GM19468 (cell line): ENCODE data around the gene LAIR1.
"Not testable (repeated sequence)": the region's sequence is repeated elsewhere in the genome, so short reads cannot be mapped to it uniquely, and the experiment has no call there.

ENCODE experiments used
- ATAC-seq: cut with Tn5 transposase; IDR thresholded peaks from one replicate; pipeline ENCODE4 v1.9.1; 2021; ENCODE audit warnings: mild to moderate bottlenecking, moderate library complexity, moderate number of reproducible peaks; ENCODE audit not compliant: unreplicated experiment; ENCODE audit errors: extremely low read depth

The LAIR1 gene

GRCh38 chr19:54322295-54322694 is 42.4 kb downstream of the LAIR1 start:
- not testable (repeated sequence) for ATAC-seq

DNA sequence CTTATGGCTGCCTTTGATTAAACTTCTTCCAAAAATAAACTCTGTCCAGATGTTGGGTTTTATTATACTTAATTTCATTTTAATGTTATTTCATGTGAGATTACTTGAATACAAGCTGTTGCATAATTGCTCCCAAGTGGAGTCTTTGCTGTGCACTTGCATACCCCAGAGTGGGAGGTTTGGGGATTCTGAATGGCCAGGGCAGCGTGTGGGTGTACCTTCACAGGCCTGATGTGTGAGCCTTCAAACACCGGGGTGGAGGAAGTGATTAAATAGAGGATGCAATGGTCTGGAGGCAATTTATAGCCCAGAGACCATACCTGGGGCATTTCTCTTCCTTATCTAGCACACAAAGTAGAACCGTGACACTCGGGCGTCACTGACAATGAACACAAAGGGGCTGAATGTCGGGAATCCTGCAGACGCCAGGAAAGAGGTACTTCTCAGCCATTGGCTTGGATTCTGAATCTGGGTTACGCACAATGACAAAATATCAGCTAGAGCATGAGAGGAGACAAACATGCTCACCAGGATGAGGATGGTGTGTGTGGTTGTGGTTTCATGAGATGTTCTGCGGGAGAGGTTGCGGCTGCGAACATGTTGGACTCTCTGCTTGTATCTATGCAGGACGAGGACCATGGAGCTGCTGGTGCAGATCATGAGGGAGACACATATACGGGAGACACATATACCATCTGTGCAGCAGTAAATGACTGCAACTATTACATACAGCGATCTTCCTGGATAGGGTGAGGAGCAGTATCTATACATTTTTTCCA is 44.6 kb downstream of the LAIR1 start:
- ATAC-seq, result no peak

DNA sequence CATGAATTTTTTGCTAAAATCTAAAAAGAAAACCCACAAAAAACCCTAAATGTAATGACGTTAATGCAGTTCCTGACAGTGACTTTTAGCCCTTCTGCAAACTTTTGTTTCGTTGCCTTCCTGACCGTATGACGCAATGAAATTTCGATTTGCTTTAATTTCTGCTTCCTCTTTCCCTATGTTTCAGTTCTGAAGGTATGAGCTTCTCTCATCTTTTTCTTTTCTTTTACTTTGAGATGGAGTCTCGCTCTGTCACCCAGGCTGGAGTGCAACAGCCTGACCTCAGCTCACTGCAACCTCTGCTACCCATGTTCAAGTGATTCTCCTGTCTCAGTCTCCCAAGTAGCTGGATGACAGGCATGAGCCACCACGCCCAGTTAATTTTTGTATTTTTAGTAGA is 45.7 kb downstream of the LAIR1 start:
- ATAC-seq, result no peak

GRCh38 chr19:54317965-54318240 is 46.8 kb downstream of the LAIR1 start:
- no peak for ATAC-seq

GRCh38 chr19:54317108-54317964 is 47.4 kb downstream of the LAIR1 start:
- no peak for ATAC-seq

DNA sequence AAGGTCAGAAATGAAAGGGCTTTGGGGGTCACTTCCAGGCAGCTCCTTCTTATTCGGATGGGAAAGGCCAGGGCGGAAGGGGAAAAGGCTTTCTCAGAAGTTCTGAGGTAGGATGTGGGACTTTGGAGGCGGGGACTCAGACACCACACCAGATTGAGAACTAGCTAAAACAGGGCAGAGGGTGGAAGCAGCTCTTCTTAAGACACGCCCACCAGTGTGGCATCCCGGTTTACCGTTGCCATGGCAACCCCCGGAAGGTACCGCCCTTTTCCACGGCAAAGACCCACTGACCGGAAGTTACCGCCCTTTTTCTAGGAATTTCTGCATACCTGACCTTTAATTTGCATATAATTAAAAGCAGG is 48.0 kb downstream of the LAIR1 start:
- no peak for ATAC-seq

DNA sequence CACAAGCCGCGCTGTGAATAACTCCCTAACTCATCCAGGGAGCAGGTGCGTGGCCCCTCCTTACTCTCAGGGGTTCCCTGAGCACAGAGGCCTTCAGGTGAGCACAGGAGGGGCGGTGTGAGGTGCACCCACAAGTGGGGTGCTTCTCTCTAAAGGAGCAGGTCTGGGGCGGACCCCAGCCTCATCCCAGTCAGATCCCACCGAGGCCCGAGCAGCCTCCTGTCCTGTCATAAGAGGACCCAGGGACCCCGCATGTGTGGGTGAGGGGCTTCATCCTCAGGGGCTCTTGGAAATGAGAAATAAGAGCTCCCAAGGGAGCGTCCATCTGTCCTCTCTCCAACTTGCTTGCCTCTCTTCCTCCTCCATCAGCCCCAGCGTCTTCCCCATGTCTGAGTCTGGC is 48.8 kb downstream of the LAIR1 start:
- no peak for ATAC-seq

DNA sequence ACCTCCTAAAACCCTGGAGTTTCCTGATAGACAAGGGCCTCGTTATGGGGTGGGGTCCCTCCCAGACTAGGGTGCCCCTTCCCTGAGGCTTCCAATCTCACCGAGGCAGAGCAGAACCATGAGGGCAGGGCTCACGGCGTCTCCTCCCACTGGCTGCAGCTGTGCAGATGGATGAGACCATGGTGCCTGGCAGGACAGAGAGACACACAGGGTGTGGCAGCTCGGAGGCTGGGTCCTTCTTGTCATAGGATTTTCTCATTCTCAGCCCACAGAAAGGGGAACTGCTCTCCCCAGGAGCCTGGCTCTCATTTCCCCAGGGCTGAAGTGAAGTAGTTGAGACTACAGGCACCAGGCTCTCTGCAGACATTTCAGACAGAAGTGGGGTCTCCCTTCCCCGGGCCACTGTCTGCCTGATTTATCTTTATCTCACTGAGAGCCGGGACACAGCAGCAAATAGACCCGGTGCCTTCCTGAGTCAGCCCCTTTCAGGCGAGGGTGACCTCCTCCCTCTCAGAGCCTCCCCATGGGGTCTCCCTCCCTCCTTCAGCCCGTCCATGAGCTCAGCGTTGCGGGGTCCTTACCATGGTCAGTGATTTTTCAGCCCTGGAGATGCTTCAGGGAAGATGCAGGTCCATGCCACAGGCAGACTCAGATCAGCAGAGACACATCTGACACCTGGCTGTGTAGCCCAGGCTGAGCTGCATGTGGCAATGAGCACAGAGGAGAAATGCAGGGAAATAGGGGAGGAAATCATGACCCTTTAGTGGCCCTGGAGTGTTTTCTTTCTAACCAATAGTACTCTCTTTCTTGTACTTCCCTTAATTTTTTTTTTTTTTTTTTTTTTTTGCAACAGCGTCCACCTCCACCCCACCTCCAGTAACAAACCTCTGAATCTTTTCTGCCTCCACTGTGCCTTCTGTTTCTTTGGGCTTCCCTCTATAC is 52.0 kb downstream of the LAIR1 start, which contains the start of gene LILRA5:
Gene LILRA5, minus strand, starts transcription at position 731 of the 942 bp plus-strand sequence. Its CDS starts 147 bp downstream, at position 584.
- ATAC-seq, result no peak

DNA sequence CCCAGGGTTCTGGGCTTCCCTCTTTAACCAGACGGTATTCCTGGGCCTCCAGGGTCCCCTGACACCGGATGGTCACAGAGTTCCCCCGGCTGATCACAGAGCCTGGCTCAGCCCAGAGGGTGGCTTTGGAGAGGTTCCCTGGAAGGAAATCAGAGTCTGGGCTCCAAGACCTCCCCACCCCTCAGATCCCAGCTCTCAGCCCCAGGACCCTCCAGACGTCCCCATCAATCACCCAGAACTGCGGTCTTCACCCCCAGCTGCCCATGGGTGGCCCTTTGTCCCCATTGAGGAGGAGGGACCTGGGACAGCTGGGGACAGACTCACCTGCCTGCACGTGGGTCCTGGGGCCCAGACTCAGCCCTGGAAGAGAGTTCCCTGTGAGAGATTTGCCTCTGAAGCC is 52.7 kb downstream of the LAIR1 start:
- ATAC-seq, result no peak

DNA sequence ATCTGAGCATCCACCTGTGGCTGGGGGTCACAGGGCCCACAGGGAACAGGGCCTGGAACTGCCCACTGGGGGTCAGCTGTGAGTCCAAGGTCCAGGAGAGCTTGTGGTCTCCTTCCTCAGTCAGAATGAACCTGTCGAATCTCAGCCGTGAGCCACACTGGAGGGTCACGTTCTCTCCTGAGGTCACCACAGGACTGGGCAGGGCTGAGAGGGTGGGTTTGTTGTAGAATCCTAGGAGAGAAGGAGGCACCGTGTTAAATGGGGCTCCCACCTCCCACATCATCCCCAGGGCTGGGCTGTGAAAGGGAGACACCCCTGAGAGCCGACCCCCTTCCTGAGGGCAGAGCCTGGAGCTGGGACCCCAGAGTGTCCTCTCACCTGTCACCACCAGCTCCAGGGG is 53.2 kb downstream of the LAIR1 start:
- ATAC-seq, result no peak

DNA sequence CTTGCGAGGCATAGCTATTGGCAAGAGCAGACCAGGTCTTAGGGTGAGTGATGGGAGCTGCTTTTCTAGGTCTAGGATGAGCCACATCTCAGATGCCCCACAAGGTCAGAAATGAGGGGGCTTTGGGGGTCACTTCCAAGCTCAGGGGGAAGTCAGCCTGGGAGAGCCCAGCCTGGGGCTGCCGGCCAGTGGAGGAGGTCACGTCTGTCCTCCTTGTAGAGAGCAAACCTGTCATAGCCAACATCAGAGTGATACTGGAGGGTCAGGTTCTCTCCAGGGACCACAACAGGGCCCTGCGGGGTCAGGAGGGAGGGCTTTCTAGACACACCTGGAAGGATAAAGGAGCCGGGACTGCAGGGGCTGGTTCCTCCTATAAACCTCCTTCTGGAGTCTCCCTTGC is 54.2 kb downstream of the LAIR1 start:
- ATAC-seq, result no peak

- no peak for ATAC-seq
Measured at GRCh38 chr19:54309811-54310210, 54.9 kb downstream of the LAIR1 start.

DNA sequence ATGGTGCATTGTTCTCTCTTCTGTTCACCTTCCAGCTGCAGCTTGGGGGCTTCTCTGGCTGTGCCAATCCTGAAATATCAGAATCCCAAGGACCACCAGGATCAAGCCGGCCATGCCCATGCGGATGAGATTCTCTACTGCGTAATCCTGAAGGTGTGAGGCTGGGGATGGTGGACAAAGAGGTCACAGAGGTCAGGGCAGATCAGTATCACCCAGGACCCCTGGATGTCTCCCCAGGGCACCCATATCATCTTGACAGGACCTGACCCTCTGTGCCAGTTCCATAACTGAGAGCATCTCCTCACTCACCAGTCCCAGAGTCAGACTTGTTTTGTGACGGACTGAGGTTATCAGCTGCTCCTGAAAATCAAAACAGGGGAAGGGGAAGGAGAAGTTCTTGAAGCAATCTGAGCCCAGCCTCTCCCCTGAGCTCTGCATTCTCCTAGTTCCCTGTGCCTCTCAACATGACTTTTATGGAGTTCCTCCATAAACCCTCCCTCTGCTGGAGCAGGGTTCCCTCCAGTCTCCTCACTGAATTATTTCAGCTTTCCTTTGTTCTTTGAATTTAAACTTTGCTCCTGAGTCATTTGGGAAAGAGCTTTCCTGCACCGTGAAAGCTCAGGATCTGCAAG is 57.2 kb downstream of the LAIR1 start:
- ATAC-seq, result no peak

GRCh38 chr19:54305141-54305540 is 59.6 kb downstream of the LAIR1 start:
- no peak for ATAC-seq

- no peak for ATAC-seq
Measured at GRCh38 chr19:54302257-54302656, 62.5 kb downstream of the LAIR1 start.
